Peyer's patch (tissue), 4 donors: ENCODE data around the gene USP3.

Experiments used
- CTCF ChIP-seq, 6 experiments: fragments of 450-650 bp in 4 of 6; fragments of 200-600 bp in 2 of 6; sonication (generic) in 1 of 6; IDR thresholded peaks; one replicate each; pipeline ENCODE4 v1.5.1; 2017 to 2019; ENCODE audit warnings: antibody characterized with exemption in 6 of 6, mild to moderate bottlenecking in 3 of 6, moderate library complexity in 1 of 6
- POLR2A ChIP-seq, 2 donors: fragments of 450-650 bp; IDR thresholded peaks; one replicate each; pipeline ENCODE4 v1.5.1; 2017; ENCODE audit warnings: antibody characterized with exemption in 2 of 2, mild to moderate bottlenecking in 2 of 2, moderate library complexity in 2 of 2

GRCh38 chr15:63600616-63601025, 96.2 kb downstream of the USP3 start:
- peak in 3 of 6 experiments; percentile 46 to 73 (median 49) for TF ChIP-seq CTCF (IDR thresholded peaks at IDR 0.05)
- peak; percentile 79 to 82 for TF ChIP-seq POLR2A (IDR thresholded peaks at IDR 0.05)
